SK-N-SH treated with all-trans-retinoic acid at 6 μM for 48 hours (cell line): ENCODE results near the gene CHST13.

Source experiments
- ARNTL ChIP-seq: fragments of 450-650 bp; formaldehyde crosslinking; IDR thresholded peaks from 2 replicates; pipeline ENCODE4 v1.5.0; 2020; ENCODE audit warnings: low read depth, mild to moderate bottlenecking, moderate library complexity, borderline replicate concordance
- CSRNP3 ChIP-seq: fragments of 250-450 bp; sonication (Bioruptor Pico); IDR thresholded peaks from 2 replicates; pipeline ENCODE4 v1.5.1; 2021; ENCODE audit warnings: mild to moderate bottlenecking, moderate library complexity
- ISL1 ChIP-seq: fragments of 250-450 bp; sonication (Bioruptor Pico); IDR thresholded peaks from 2 replicates; pipeline ENCODE4 v2.1.2; 2022; ENCODE audit warnings: mild to moderate bottlenecking, moderate library complexity
- PATZ1 ChIP-seq: fragments of 250-450 bp; sonication (Bioruptor Pico); IDR thresholded peaks from 2 replicates; pipeline ENCODE4 v1.8.0; 2020; ENCODE audit warnings: mild to moderate bottlenecking, moderate library complexity, borderline replicate concordance
- PPARA ChIP-seq: fragments of 250-450 bp; sonication (Bioruptor Pico); IDR thresholded peaks from 2 replicates; pipeline ENCODE4 v1.5.0; 2020; ENCODE audit warnings: mild to moderate bottlenecking, borderline replicate concordance
- SNAI2 ChIP-seq: fragments of 250-450 bp; sonication (Bioruptor Pico); IDR thresholded peaks from 2 replicates; pipeline ENCODE4 v1.5.0; 2020; ENCODE audit warnings: mild to moderate bottlenecking, moderate library complexity
- TSHZ2 ChIP-seq: fragments of 250-450 bp; sonication (Bioruptor Pico); IDR thresholded peaks from 2 replicates; pipeline ENCODE4 v1.5.0; 2020; ENCODE audit warnings: mild to moderate bottlenecking, moderate library complexity
- ZC3H10 ChIP-seq: fragments of 250-450 bp; sonication (Bioruptor Pico); IDR thresholded peaks from 2 replicates; pipeline ENCODE4 v1.5.1; 2021; ENCODE audit warnings: mild to moderate bottlenecking, moderate library complexity
- ZFP3 ChIP-seq: fragments of 250-450 bp; sonication (Bioruptor Pico); IDR thresholded peaks from 2 replicates; pipeline ENCODE4 v1.5.0; 2020; ENCODE audit warnings: mild to moderate bottlenecking, moderate library complexity
- ZFP30 ChIP-seq: fragments of 450-650 bp; formaldehyde crosslinking; IDR thresholded peaks from 2 replicates; pipeline ENCODE4 v1.5.0; 2022; ENCODE audit warnings: mild to moderate bottlenecking, moderate library complexity
- ZNF70 ChIP-seq: fragments of 450-650 bp; formaldehyde crosslinking; IDR thresholded peaks from 2 replicates; pipeline ENCODE4 v1.5.0; 2020; ENCODE audit warnings: mild to moderate bottlenecking, moderate library complexity

GRCh38 chr3:126535636-126536035 is 11.7 kb downstream of the CHST13 start:
- TF ChIP-seq ZC3H10 (CRISPR knock-in tag) (no peak), PATZ1 (CRISPR knock-in tag) (no peak), CSRNP3 (no peak), ARNTL (CRISPR knock-in tag) (no peak), ZNF70 (CRISPR knock-in tag) (no peak), PPARA (CRISPR knock-in tag) (no peak), ZFP30 (CRISPR knock-in tag) (no peak), ISL1 (CRISPR knock-in tag) (no peak), ZFP3 (CRISPR knock-in tag) (no peak), TSHZ2 (CRISPR knock-in tag) (no peak), SNAI2 (CRISPR knock-in tag) (no peak)
